HG03575 (cell line): ENCODE measurements around the gene SCN4A.

ENCODE experiments used
- ATAC-seq: cut with Tn5 transposase; IDR thresholded peaks from one replicate; pipeline ENCODE4 v1.9.1; 2021; ENCODE audit not compliant: unreplicated experiment, insufficient number of reproducible peaks, low FRiP score; ENCODE audit errors: extremely low read depth

Gene SCN4A

GRCh38 chr17:63962298-63962744 is 10.4 kb downstream of the SCN4A start:
- ATAC-seq = no peak

GRCh38 chr17:63961355-63962212 is 11.1 kb downstream of the SCN4A start:
- ATAC-seq = no peak

- no peak for ATAC-seq
Measured at GRCh38 chr17:63960430-63960829, 12.3 kb downstream of the SCN4A start.

GRCh38 chr17:63960006-63960405 is 12.7 kb downstream of the SCN4A start:
- ATAC-seq = no peak

GRCh38 chr17:63956296-63956920 is 16.3 kb downstream of the SCN4A start:
- ATAC-seq = no peak

GRCh38 chr17:63955791-63956190 is 16.9 kb downstream of the SCN4A start:
- ATAC-seq = no peak

GRCh38 chr17:63955232-63955631 is 17.5 kb downstream of the SCN4A start:
- ATAC-seq = no peak

- no peak for ATAC-seq
Measured at GRCh38 chr17:63954402-63955063, 18.2 kb downstream of the SCN4A start.

GRCh38 chr17:63950940-63951907 is 21.5 kb downstream of the SCN4A start:
- no peak for ATAC-seq

GRCh38 chr17:63949576-63950250 is 23.0 kb downstream of the SCN4A start:
- ATAC-seq = no peak

- no peak for ATAC-seq
Measured at GRCh38 chr17:63948521-63948920, 24.2 kb downstream of the SCN4A start.

- ATAC-seq = no peak
Measured at GRCh38 chr17:63947711-63948330, 24.9 kb downstream of the SCN4A start.

- ATAC-seq = no peak
Measured at GRCh38 chr17:63946440-63947363, 26.0 kb downstream of the SCN4A start.

- no peak for ATAC-seq
Measured at GRCh38 chr17:63945784-63946439, 26.8 kb downstream of the SCN4A start.

- ATAC-seq = no peak
Measured at GRCh38 chr17:63944736-63945499, 27.8 kb downstream of the SCN4A start.

- no peak for ATAC-seq
Measured at GRCh38 chr17:63943745-63944144, 29.0 kb downstream of the SCN4A start.
